Measurements from ENCODE around the gene DNER.

Gene DNER

GRCh38 chr2:229658004-229658403, 56.4 kb downstream of the DNER start:
- no peaks in the 10 kb centered on the region for H3K36me3 ChIP-seq (ENCODE audit: control insufficient read depth in 4 of 4, insufficient read depth in 4 of 4, low read length in 3 of 4)
- no peaks in the 10 kb centered on the region for H3K4me1 ChIP-seq (ENCODE audit: control extremely low read depth in 1 of 4, control insufficient read depth in 4 of 4, insufficient read depth in 4 of 4, low read length in 3 of 4)
- no peak for DNase-seq
- H3K27me3 ChIP-seq (replicated peaks in 2 of 5; ENCODE audit: control insufficient read depth in 4 of 5, insufficient read depth in 5 of 5, low read length in 4 of 5) = no peaks in the 10 kb centered on the region
- 95% methylated on average over 4 of the region's 4 CpGs for WGBS (ENCODE audit: insufficient coverage)
- no peaks in the 10 kb centered on the region for H3K9me3 ChIP-seq (ENCODE audit: control extremely low read depth in 1 of 5, control insufficient read depth in 4 of 5, insufficient read depth in 2 of 5, low read depth in 1 of 5, low read length in 4 of 5)
- POLR2A ChIA-PET = no interaction called here
- CTCF ChIA-PET = no interaction called here
- H3K4me3 ChIP-seq (ENCODE audit: control insufficient read depth in 1 of 7, extremely low read depth in 1 of 7, insufficient read depth in 4 of 7, low read depth in 2 of 7, low read length in 6 of 7) = no peak overlapping the region
- no peak overlapping the region for H3K27ac ChIP-seq (ENCODE audit: insufficient read depth in 1 of 2, low read depth in 1 of 2, low read length in 2 of 2, poor library complexity in 1 of 2, severe bottlenecking in 2 of 2)

- Histone ChIP-seq H3K27ac (ENCODE audit: insufficient read depth in 1 of 2, low read depth in 1 of 2, low read length in 2 of 2, poor library complexity in 1 of 2, severe bottlenecking in 2 of 2) (no peak overlapping the region), H3K36me3 (ENCODE audit: control insufficient read depth in 4 of 4, insufficient read depth in 4 of 4, low read length in 3 of 4) (no peaks in the 10 kb centered on the region), H3K4me1 (ENCODE audit: control extremely low read depth in 1 of 4, control insufficient read depth in 4 of 4, insufficient read depth in 4 of 4, low read length in 3 of 4) (no peaks in the 10 kb centered on the region), H3K4me3 (ENCODE audit: control insufficient read depth in 1 of 7, extremely low read depth in 1 of 7, insufficient read depth in 4 of 7, low read depth in 2 of 7, low read length in 6 of 7) (no peak overlapping the region), H3K27me3 (replicated peaks in 2 of 5; ENCODE audit: control insufficient read depth in 4 of 5, insufficient read depth in 5 of 5, low read length in 4 of 5) (peaks cover 0 to 4% (median 2%) of the 10 kb centered on the region in 5 experiments), H3K9me3 (ENCODE audit: control extremely low read depth in 1 of 5, control insufficient read depth in 4 of 5, insufficient read depth in 2 of 5, low read depth in 1 of 5, low read length in 4 of 5) (no peaks in the 10 kb centered on the region)
- no peak for DNase-seq
- CTCF ChIA-PET = no interaction called here
- POLR2A ChIA-PET = no interaction called here
- WGBS (ENCODE audit: insufficient coverage) = 100% methylated on average over 2 of the region's 3 CpGs
Observed at GRCh38 chr2:229654437-229654836, 59.9 kb downstream of the DNER start.

DNA sequence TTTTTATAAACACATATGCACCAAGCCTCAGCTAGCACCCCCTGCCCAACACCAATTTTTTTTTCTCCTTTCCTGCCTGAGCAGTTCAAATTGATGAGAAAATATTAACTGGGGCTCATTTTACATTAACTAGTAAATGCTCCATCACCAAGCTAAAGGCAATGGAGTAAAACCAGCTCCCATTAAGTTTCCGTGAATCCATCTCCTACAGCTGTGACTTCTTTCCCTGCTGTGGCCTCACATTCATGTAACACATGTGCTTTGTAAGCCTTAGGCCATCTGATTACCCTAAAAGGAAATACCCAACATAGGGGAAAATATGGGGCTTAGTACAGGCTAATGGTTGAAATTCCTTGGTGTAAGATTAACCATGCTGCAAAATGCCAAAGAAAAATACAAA, 60.8 kb downstream of the DNER start:
- POLR2A ChIA-PET = no interaction called here

DNA sequence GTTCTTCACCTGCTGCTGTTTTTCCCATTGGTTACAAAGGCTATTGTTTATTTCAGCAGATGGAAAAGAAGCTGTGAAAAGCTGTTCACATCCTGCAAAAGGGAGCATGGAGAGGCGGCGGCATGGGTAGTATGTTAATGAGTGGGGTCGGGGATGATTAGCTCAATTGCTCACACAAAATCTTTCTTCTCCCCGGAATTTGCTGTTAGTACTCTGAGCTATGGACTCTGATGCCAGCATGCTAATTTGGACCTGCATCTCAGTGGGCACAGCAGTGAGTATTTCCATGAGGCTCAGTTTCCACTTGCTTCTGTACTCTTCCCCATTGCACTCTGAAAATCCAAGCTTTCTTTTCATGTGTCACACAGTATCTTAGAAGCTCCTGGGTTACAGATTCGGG, 61.6 kb downstream of the DNER start:
- no peaks in the 10 kb centered on the region for H3K9me3 ChIP-seq (ENCODE audit: control extremely low read depth in 1 of 5, control insufficient read depth in 4 of 5, insufficient read depth in 2 of 5, low read depth in 1 of 5, low read length in 4 of 5)
- H3K4me1 ChIP-seq (ENCODE audit: control extremely low read depth in 1 of 4, control insufficient read depth in 4 of 4, insufficient read depth in 4 of 4, low read length in 3 of 4) = no peaks in the 10 kb centered on the region
- DNase-seq = no peak
- H3K4me3 ChIP-seq (ENCODE audit: control insufficient read depth in 1 of 7, extremely low read depth in 1 of 7, insufficient read depth in 4 of 7, low read depth in 2 of 7, low read length in 6 of 7) = no peak overlapping the region
- WGBS (ENCODE audit: insufficient coverage) = 64% methylated on average over 4 of the region's 5 CpGs
- H3K27me3 ChIP-seq (replicated peaks in 2 of 5; ENCODE audit: control insufficient read depth in 4 of 5, insufficient read depth in 5 of 5, low read length in 4 of 5) = peaks cover 0 to 4% (median 2%) of the 10 kb centered on the region in 5 experiments
- no peak overlapping the region for H3K27ac ChIP-seq (ENCODE audit: insufficient read depth in 1 of 2, low read depth in 1 of 2, low read length in 2 of 2, poor library complexity in 1 of 2, severe bottlenecking in 2 of 2)
- H3K36me3 ChIP-seq (ENCODE audit: control insufficient read depth in 4 of 4, insufficient read depth in 4 of 4, low read length in 3 of 4) = no peaks in the 10 kb centered on the region
- ChIA-PET POLR2A (no interaction called here), CTCF (no interaction called here)

More for the DNA sequence above, 60.8 kb downstream of the DNER start:
- CTCF ChIA-PET = no interaction called here
- Histone ChIP-seq H3K4me3 (ENCODE audit: control insufficient read depth in 1 of 7, extremely low read depth in 1 of 7, insufficient read depth in 4 of 7, low read depth in 2 of 7, low read length in 6 of 7) (no peak overlapping the region), H3K36me3 (ENCODE audit: control insufficient read depth in 4 of 4, insufficient read depth in 4 of 4, low read length in 3 of 4) (no peaks in the 10 kb centered on the region), H3K27ac (ENCODE audit: insufficient read depth in 1 of 2, low read depth in 1 of 2, low read length in 2 of 2, poor library complexity in 1 of 2, severe bottlenecking in 2 of 2) (no peak overlapping the region), H3K27me3 (replicated peaks in 2 of 5; ENCODE audit: control insufficient read depth in 4 of 5, insufficient read depth in 5 of 5, low read length in 4 of 5) (peaks cover 0 to 4% (median 2%) of the 10 kb centered on the region in 5 experiments), H3K9me3 (ENCODE audit: control extremely low read depth in 1 of 5, control insufficient read depth in 4 of 5, insufficient read depth in 2 of 5, low read depth in 1 of 5, low read length in 4 of 5) (no peaks in the 10 kb centered on the region), H3K4me1 (ENCODE audit: control extremely low read depth in 1 of 4, control insufficient read depth in 4 of 4, insufficient read depth in 4 of 4, low read length in 3 of 4) (no peaks in the 10 kb centered on the region)
- no CpG with 5 or more reads among the region's 1 CpG for WGBS (ENCODE audit: insufficient coverage)
- DNase-seq = no peak

DNA sequence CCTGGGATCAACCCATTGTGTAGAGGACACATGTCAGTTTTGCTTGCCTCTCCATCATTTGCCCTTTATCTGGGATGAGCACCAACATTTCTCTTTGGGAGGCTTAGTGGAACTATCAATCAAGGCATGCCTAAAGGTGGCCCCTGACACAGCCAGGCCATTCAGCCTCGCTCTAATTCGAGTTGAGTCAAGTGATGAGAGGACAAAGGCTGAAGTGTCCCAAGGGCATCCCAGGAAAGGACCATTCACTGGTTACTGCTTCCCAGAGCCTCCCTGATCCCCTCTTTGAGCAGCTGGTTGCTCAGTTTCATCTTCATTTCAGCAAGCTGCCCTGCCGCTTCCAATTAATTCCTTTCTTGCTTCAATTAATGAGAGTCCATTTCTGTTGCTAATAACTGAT, 63.5 kb downstream of the DNER start:
- Histone ChIP-seq H3K27ac (ENCODE audit: insufficient read depth in 1 of 2, low read depth in 1 of 2, low read length in 2 of 2, poor library complexity in 1 of 2, severe bottlenecking in 2 of 2) (no peak overlapping the region), H3K4me3 (ENCODE audit: control insufficient read depth in 1 of 7, extremely low read depth in 1 of 7, insufficient read depth in 4 of 7, low read depth in 2 of 7, low read length in 6 of 7) (no peak overlapping the region), H3K36me3 (ENCODE audit: control insufficient read depth in 4 of 4, insufficient read depth in 4 of 4, low read length in 3 of 4) (no peaks in the 10 kb centered on the region), H3K27me3 (replicated peaks in 2 of 5; ENCODE audit: control insufficient read depth in 4 of 5, insufficient read depth in 5 of 5, low read length in 4 of 5) (peaks cover 0 to 4% (median 2%) of the 10 kb centered on the region in 5 experiments), H3K4me1 (ENCODE audit: control extremely low read depth in 1 of 4, control insufficient read depth in 4 of 4, insufficient read depth in 4 of 4, low read length in 3 of 4) (no peaks in the 10 kb centered on the region), H3K9me3 (ENCODE audit: control extremely low read depth in 1 of 5, control insufficient read depth in 4 of 5, insufficient read depth in 2 of 5, low read depth in 1 of 5, low read length in 4 of 5) (no peaks in the 10 kb centered on the region)
- no peak for DNase-seq
- POLR2A ChIA-PET = no interaction called here
- WGBS (ENCODE audit: insufficient coverage) = 83% methylated on average over 2 of the region's 3 CpGs
- CTCF ChIA-PET = no interaction called here

GRCh38 chr2:229650059-229650458, 64.3 kb downstream of the DNER start:
- Histone ChIP-seq H3K36me3 (ENCODE audit: control insufficient read depth in 4 of 4, insufficient read depth in 4 of 4, low read length in 3 of 4) (no peaks in the 10 kb centered on the region), H3K9me3 (ENCODE audit: control extremely low read depth in 1 of 5, control insufficient read depth in 4 of 5, insufficient read depth in 2 of 5, low read depth in 1 of 5, low read length in 4 of 5) (no peaks in the 10 kb centered on the region), H3K27ac (ENCODE audit: insufficient read depth in 1 of 2, low read depth in 1 of 2, low read length in 2 of 2, poor library complexity in 1 of 2, severe bottlenecking in 2 of 2) (no peak overlapping the region), H3K4me1 (ENCODE audit: control extremely low read depth in 1 of 4, control insufficient read depth in 4 of 4, insufficient read depth in 4 of 4, low read length in 3 of 4) (no peaks in the 10 kb centered on the region), H3K27me3 (replicated peaks in 2 of 5; ENCODE audit: control insufficient read depth in 4 of 5, insufficient read depth in 5 of 5, low read length in 4 of 5) (peaks cover 0 to 4% (median 2%) of the 10 kb centered on the region in 5 experiments), H3K4me3 (ENCODE audit: control insufficient read depth in 1 of 7, extremely low read depth in 1 of 7, insufficient read depth in 4 of 7, low read depth in 2 of 7, low read length in 6 of 7) (no peak overlapping the region)
- DNase-seq = no peak
- ChIA-PET POLR2A (no interaction called here), CTCF (no interaction called here)
- 96% methylated on average over 4 of the region's 5 CpGs for WGBS (ENCODE audit: insufficient coverage)

DNA sequence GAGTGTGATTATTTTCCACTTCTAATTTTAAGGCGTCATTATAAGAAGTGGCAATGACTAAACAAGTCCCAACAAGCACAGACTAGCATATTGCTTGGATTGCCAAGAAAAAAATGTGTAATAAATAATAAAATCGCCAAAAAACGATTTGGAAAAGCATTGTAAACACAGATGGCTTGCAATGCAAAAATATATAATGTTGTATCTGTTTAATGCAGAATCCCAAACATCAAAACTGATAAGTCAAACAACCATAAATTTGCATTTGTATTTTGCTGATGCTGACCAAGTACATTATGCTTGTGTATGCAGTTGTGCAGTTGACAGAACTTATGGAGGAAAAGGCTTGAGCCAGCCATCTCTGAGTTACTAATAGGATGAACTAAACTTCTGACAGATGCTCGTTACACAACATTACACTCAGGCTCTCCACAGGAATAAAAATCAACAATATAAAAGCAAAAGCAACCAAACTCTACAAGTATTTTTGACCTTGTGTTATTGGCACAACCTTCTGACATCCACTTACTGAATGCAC, 68.1 kb downstream of the DNER start:
- H3K27ac ChIP-seq (ENCODE audit: insufficient read depth in 1 of 2, low read depth in 1 of 2, low read length in 2 of 2, poor library complexity in 1 of 2, severe bottlenecking in 2 of 2) = no peak overlapping the region
- peaks cover 0 to 4% (median 0%) of the 10 kb centered on the region in 5 experiments for H3K27me3 ChIP-seq (replicated peaks in 2 of 5; ENCODE audit: control insufficient read depth in 4 of 5, insufficient read depth in 5 of 5, low read length in 4 of 5)
- no peaks in the 10 kb centered on the region for H3K36me3 ChIP-seq (ENCODE audit: control insufficient read depth in 4 of 4, insufficient read depth in 4 of 4, low read length in 3 of 4)
- ChIA-PET CTCF (no interaction called here), POLR2A (no interaction called here)
- no peaks in the 10 kb centered on the region for H3K4me1 ChIP-seq (ENCODE audit: control extremely low read depth in 1 of 4, control insufficient read depth in 4 of 4, insufficient read depth in 4 of 4, low read length in 3 of 4)
- no peaks in the 10 kb centered on the region for H3K9me3 ChIP-seq (ENCODE audit: control extremely low read depth in 1 of 5, control insufficient read depth in 4 of 5, insufficient read depth in 2 of 5, low read depth in 1 of 5, low read length in 4 of 5)
- H3K4me3 ChIP-seq (ENCODE audit: control insufficient read depth in 1 of 7, extremely low read depth in 1 of 7, insufficient read depth in 4 of 7, low read depth in 2 of 7, low read length in 6 of 7) = no peak overlapping the region
- no peak for DNase-seq
- WGBS (ENCODE audit: insufficient coverage) = 100% methylated on average over 1 of the region's 4 CpGs

Measured in common myeloid progenitor, CD34-positive (primary cell).